Hippocampal formation (tissue), 2 donors: Measurements from ENCODE around the gene PPP1R12A.
"Not testable (repeated sequence)": the region's sequence is repeated elsewhere in the genome, so short reads cannot be mapped to it uniquely, and the experiment has no call there.

ENCODE experiments used
- DNase-seq, 2 donors: peaks; one replicate each; lab custom pipeline; 2025; lab: John Stamatoyannopoulos, UW

The PPP1R12A gene

DNA sequence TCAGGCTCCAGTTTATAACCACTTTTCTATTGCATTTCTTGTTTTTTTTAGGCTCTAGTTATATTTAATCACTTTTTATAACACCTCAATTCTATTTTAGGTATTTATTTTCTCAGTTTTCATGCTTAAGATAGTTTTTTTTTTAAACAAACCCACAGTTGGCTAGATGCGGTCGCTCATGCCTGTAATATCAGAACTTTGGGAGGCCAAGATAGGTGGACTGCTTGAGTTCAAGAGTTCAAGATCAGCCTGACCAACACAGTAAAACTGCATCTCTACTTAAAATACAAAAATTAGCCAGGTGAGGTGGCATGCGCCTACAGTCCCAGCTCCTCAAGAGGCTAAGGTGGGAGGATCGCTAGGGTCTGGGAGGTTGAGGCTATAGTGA, 93.0 kb downstream of the PPP1R12A start:
- no peak for DNase-seq

DNA sequence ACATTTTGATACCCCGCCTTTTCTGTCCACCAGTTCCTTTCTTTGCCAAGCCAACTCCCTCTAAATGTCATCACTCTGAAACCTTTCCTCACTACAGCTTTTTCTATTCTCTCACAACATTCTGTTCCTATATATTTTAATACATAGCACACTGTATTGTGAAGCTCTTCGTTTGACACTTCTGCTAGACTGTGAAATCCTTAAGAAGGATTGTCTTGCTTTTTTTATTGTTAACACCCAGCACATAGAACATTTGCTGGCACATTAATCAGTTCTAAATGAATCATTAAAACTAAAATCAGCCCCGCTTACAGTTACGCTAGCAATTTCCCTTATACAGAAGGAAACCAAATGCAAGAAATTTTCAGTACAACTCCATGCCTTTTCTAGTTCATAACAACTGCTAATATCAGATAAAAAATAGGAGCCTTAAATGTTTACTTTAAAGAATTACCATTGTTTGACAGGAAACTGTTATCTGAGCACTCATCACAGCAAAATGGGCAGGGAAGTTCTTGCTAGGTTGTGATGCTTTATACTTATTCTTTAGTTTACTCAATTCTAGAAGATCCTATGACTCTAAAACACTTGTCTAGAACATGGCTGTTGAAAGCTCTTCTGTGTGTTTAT, 93.5 kb downstream of the PPP1R12A start:
- DNase-seq: no peak

DNA sequence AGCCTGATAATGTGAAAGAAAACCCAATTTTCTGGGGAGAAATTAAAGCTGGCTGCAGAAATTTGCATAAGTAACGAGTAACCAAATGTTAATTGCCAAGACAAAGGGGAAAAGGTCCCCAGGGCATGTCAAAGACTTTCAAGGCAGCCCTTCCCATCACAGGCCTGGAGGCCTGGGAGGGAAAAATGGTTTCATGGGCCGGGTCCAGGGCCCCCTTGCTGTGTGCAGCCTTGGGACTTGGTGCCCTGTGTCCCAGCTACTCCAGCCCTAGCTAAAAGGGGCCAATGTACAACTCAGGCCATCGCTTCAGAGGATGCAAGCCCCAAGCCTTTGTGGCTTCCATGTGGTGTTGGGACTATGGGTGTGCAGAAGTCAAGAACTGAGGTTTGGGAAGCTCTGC, 96.5 kb downstream of the PPP1R12A start:
- no peak for DNase-seq

DNA sequence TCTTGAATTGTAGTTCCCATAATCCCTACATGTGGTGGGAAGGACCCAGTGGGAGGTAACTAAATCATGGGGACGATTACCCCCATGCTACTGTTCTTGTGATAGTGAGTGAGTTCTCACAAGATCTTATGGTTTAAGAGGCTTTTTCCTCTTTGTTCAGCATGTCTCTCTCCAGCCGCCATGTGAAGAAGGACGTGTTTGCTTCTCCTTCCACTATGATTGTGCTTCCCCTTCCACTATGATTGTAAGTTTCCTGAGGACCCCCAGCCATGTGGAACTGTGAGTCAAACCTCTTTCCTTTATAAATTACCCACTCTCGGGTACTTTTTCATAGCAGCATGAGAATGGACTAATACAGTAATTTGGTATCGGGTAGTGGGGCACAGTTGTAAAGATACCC, 97.3 kb downstream of the PPP1R12A start:
- DNase-seq: no peak

DNA sequence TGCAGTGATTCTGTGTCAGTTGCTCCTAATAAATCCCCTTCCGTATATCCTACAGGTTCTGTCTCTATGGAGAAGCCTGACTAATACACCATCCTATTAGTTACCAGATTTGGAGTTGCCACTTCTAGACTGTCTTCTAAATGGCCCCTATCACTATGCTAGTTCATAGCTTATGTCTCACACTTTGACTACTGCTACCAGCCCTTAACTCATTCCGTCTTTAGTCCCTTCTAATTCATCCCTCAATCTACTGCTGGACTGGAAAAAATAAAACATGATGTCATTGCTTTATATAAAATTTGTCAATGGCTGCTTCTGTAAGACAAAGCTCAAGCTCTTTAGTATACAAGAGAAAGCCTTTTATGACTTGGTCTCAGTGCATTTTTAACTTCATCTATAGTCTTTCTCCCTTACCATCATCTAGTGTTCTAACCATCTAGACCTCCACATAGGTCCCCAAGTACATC, 99.5 kb downstream of the PPP1R12A start:
- no peak for DNase-seq

DNA sequence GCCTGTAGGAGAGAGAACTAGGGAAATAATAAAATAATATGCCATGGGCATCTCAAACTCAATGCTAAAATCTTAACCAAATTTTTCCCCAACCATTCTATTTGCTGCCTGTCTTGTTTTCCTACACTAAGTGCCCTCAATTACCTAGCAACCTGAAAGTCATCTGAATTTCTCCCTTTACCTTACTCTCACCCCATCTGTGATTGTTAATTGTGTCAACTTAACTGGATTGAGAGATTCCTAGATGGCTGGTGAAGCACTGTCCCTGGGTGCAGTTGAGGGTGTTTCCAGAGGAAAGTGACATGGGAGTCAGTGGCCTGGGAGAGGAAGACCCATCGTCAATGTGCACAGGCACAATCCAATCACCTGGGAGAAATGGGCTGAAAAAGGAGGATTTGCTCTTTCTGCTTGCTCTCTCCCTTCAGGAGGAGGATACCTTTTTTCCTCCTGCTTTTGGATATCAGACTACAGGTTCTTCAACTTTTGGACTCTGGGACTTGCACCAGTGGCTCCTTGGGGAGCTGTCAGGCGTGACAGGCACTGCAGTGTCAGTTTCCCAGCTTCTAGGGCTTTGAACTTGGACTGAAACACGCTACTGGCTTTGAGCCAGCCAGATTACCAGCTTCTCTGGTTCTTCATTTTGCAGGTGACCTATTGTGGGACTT, 100.1 kb downstream of the PPP1R12A start:
- DNase-seq: no peak

DNA sequence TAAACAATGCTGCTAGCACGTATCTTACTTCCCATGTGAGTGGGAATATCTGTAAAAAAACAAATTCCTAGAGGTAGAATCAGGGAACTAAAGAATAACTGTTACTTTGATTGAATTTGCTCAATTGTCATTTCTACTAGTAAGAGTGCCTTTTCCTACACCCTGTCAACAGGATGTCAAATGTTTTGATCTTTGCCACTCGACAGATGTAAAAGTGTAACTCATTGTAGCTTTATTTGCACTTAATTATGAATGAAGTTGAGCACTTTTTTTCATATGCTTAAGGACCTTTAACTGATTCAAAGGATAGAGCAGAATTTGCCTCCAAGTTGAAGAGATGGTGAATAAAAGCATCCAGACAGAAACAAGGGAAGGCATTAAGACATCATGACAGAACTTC, 104.5 kb downstream of the PPP1R12A start:
- DNase-seq: no peak

DNA sequence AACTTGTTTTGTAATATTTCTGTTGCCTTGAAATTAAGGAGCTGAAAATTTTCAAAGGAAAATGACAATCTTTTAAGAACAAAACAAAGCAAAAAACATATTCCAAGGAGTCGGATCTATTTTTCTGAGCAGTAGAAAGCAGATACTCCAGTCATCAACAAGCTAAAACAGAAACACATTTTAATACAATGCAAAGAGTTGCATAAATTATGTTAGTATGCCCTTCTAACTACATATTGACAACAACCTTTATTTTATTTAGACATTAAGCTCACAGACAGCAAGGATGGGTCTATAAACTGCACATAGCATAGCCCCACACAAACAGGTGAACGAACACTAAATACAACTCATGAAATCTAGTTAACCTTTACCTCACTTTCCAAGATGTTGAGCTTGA, 106.0 kb downstream of the PPP1R12A start:
- DNase-seq: no peak

DNA sequence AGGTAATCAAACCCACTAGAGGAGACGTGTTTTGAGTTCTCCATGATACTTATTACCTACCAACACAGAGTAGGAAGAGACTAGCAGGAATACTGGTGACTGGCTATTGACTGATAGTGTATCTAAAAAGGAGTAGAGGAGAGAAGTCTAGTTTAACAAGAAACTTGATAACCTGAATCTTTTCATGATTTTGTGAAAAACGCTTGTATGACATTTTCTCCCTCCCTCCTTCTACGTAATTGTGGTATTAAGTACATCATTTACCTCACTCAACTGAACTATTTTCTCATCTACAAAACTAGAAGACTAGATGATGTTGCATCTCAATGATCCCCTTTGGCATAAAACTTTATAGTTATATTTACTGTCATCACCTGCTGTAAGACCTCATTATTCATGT, 107.4 kb downstream of the PPP1R12A start:
- DNase-seq: no peak

DNA sequence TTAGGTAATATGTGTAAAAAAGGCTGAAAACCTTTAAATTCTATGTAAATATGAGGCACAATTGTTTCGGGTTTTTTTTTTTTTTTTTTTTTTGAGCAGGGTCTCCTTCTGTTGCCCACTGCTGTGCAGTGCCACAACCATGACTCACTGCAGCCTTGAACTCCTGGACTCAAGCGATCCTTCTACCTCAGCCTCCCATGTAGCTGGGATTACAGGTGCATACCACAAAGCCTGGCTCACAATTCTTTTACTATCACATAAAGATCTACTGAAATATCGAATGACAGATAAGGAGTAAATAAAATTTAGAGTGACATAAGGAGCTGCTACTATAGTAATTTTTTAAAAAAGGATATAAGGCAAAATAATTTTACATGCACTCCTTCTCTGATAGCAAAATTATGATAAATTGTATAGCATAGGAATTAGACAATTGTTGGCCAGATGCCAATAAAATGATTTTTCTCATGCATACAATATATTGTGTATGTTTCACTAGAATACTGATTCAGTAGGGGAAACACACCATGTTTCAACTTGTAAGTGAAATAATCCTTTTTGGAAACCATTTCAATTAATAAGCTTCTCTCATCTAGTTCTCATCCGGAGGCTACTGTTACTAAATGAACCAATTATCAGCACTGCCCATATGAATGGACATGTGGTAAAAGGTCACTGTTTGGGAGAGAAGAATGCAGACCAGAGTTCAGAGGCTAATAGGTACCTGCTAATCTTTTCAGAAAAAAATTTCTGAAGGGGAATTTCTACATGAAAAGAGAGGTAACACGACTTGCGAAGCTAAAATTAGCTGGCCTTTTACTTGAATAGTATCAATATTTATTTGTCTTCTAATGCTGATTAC, 108.4 kb downstream of the PPP1R12A start:
- DNase-seq: no peak

DNA sequence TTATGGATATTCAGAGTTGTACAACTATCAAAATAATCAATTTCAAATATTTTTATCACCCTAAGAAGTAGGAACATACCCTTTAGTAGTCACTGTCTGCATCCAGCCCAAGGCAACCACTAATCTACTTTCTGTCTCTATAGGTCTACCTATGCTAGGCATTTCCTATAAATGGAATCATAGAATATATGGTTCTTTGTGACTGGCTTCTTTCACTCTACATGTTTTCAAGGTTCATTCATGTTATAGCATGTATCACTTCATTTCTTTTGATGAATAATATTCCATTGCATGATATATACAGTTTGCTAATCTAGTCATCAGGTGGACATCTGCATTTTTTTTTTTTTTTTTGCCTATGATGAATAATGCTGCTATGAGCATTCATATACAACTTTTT, 112.4 kb downstream of the PPP1R12A start:
- no peak for DNase-seq

DNA sequence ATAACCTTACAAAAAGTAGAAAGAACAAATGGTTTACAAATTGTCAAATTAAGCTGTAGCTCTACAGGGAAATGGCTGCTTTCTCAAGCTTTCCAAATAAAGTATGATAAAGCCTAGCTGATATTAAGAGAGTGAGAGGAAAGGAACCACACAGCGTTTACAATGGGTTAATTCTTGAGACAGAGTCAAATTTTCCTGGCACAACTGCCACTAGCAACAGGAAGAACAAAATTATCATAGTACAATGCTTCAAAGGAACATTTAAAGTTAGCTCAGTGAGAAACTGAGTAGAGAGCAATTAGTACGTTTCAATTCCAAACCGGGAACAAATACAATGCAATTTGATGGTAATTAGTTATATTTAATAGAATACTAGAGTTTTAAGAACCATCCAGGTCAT, 116.0 kb downstream of the PPP1R12A start:
- DNase-seq: peak in 1 of 2 donors; percentile 4

DNA sequence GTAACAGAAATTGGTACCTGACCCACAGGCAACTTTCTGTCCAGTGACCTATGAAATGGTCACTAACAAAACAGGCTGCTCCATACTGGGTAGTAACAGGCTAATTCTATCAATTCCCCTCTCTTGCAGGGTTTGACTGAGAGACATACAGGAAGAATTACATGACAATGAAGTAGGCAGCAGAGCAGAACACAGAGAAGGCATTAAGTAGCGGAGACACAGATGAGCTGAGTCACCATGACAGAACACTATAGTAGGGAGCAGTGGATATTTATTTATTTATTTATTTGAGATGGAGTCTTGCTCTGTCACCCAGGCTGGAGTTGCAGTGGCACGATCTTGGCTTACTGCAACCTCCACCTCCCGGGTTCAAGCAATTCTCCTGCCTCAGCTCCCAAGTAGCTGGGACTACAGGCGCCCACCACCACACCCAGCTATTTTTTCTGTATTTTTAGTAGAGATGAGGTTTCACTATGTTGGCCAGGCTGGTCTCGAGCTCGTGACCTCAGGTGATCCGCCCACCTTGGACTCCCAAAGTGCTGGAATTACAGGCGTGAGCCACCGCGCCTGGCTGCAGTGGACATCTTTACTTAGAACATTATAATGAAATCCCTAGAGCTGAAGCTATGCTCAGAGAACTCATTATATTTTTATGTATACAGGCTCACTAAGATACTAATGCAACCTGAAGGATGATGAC, 150.4 kb downstream of the PPP1R12A start:
- DNase-seq: not testable (repeated sequence)

DNA sequence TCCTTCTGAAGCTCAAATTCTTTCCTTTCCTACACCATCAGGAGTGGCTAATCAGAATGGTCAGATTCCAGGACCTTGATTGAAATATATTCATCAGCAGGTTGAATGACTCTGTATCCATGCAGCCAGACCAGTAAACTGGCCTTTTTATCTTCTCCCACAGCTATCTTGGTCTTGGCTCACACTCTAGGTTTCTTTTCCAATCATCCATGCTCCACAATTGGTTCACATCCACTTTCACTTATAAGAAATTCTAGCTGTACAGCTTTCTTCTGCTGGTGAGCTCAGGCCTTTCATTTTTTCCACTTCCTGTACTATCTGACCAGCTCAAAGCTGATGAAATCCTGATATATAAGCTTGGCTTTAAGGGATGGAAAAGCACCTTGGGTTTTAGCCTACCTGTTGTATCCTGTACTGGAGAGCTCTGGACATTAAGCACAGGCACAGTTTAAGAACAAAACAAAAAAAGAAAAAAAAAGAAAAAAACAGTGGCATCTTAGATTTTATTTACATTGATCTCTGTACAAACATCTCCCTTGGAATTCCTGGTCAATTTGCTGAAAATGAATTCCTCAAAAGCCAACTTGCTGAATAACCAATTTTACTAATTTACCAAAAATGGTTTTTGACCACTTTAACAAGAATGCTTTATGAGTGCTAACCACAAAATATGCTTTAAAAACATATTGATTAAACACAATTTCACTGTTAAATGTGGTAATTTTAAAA, 152.6 kb downstream of the PPP1R12A start:
- no peak for DNase-seq

DNA sequence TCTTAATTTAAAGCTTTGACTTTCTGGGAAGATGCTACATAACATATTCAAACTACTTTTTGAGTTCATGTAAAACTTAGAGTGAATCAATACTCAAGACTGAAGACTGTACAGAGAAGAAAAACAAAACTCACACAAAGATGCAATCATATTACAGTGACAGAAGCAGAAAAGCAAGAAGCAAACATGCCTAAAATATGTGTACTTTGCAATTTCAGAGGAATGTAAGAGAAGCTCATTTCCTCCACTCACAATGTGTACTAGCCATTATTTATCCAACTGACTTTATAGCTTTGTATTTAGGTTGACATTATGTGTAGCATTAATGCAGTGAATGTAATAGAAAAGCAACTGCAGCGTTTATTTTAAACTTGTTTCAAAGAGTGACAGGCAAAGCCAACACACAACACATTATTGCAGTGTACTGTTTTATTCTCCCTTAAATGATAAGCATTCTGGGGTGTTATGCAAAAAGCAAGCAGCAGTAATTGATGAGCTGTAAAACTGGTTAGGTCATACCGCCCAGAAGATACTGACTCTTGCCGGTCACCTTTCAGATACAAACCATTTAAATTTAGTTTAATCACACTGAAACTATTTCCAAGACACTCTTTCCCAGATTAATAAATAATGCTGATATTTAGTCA, 156.0 kb downstream of the PPP1R12A start:
- no peak for DNase-seq

DNA sequence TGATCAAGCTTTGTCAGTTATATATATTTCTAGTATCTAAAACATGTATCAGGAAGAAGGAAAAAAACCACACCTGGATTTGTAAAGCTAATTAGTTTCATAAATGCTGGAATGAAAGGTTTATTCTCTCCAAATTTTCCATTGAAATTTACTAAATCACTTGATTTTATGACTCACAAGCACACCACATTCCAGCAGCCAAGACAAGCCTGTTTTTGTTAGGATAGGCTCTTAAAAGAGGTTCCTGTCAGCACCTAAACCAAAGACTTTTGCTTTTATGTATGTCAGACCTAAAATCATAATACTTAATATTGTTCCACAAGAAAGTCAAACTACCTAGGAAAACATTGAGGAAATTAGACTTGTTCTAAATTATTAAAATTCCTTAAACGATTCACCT, 158.8 kb downstream of the PPP1R12A start:
- no peak for DNase-seq

DNA sequence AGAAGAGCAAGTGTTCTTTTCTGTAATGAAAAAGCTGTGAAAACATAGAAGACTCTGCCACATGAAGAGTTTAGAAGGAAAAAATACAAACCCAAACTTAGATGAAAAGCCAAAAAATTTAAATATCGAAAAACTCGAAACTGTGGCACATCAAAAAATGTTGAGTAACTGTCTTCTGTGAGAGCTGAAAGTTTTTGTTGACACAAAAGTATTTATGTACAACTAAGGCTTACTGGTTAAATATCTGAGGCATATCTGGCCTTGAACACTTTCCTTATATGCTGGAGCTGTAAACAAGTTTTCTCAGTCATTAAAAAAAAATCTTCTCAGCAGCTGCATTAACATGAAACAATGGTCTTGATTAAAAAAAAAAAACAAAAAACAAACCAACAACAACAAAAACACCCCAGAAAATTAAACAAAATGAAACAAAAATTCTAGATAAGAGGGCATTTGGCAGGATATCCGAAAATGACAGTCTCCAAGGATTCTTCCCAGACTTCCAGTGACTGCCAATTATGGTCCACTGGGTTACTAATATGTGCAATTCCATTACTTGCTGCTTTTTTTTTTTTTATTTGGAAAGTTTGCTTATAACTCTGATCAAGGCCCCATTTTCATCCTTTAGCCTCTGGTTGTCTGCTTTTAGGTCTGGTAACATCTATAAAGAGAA, 159.4 kb downstream of the PPP1R12A start:
- no peak for DNase-seq

DNA sequence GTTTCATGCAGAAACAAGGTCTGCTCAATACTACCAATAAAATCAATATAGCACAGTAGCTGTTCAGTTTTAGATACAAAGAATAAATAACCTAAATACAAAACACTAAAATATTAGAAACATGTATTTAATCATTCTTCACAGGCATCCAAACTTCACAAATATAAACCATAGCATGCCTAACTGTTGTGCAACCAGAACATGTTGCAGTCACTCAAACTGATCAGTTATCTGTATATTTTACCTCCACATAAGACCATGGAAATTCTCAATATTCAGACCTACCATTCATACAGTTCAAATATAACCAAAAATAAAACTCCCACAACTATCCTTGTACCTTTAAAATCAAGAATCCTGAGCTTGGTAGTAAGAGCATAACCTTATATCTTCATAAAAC, 161.0 kb downstream of the PPP1R12A start:
- no peak for DNase-seq

DNA sequence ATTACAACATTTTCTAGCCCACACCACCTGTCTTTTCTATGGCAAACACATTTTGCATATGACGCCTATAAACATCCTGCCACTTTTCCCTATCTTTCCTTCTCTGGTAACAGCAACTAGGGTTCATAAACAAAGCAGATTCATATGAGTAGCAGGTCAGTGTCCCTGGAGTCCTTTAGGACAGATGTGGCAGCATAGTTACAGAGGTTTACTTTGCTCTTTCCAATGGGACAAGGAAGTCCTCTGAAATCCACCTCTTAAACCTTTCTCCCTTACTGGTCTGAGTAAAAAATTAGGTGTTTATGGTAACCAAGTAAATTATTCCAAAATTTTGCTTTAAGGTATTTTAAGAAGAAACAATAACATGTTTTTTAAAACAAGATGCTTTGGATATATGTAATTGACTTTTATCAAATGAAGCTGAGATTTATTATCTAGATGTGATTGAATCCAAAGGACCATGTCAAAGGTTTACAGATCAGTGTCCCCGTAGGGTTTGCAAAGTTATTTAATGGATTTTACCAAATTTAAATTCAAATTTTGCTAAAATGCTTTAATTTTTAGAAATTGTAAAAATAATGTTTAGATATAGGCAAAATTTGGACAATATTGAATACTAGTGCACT, 164.9 kb downstream of the PPP1R12A start:
- no peak for DNase-seq
